Stimulated activated CD8-positive, alpha-beta memory T cell treated with anti-CD3 and anti-CD28 coated beads, Interleukin-4, amount 100 ng/mL, for 4 hours (primary cell): ENCODE data around the gene HHATL.

Experiments used
- DNase-seq, 2 donors: peaks; one replicate each; pipeline ENCODE4 v3.0.0-alpha.2; 2020; ENCODE audit warnings: low read depth in 2 of 2, low spot score in 1 of 2

The HHATL gene

GRCh38 chr3:42699511-42699971, 3.1 kb downstream of the HHATL start:
- no peak for DNase-seq

GRCh38 chr3:42698911-42699230, 3.7 kb downstream of the HHATL start:
- no peak for DNase-seq

GRCh38 chr3:42698216-42698910, 4.2 kb downstream of the HHATL start:
- no peak for DNase-seq

- DNase-seq, result no peak
Observed at GRCh38 chr3:42697289-42698051, 5.1 kb downstream of the HHATL start.

- no peak for DNase-seq
Observed at GRCh38 chr3:42696356-42697288, 6.0 kb downstream of the HHATL start.

- DNase-seq, result no peak
Observed at GRCh38 chr3:42694366-42694765, 8.2 kb downstream of the HHATL start.

- no peak for DNase-seq
Observed at GRCh38 chr3:42693530-42693930, 9.1 kb downstream of the HHATL start.

GRCh38 chr3:42692667-42693529, 9.7 kb downstream of the HHATL start:
- no peak for DNase-seq

GRCh38 chr3:42691816-42692666, 10.6 kb downstream of the HHATL start:
- no peak for DNase-seq

- DNase-seq, result no peak
Observed at GRCh38 chr3:42690766-42691680, 11.6 kb downstream of the HHATL start.

- no peak for DNase-seq
Observed at GRCh38 chr3:42690191-42690590, 12.4 kb downstream of the HHATL start.

GRCh38 chr3:42689421-42690014, 13.1 kb downstream of the HHATL start:
- DNase-seq, result no peak

- no peak for DNase-seq
Observed at GRCh38 chr3:42688487-42689420, 13.8 kb downstream of the HHATL start.

- no peak for DNase-seq
Observed at GRCh38 chr3:42688016-42688415, 14.6 kb downstream of the HHATL start.

- no peak for DNase-seq
Observed at GRCh38 chr3:42686832-42687650, 15.6 kb downstream of the HHATL start.
